ENCODE measurements around the gene P2RY2.

DNA sequence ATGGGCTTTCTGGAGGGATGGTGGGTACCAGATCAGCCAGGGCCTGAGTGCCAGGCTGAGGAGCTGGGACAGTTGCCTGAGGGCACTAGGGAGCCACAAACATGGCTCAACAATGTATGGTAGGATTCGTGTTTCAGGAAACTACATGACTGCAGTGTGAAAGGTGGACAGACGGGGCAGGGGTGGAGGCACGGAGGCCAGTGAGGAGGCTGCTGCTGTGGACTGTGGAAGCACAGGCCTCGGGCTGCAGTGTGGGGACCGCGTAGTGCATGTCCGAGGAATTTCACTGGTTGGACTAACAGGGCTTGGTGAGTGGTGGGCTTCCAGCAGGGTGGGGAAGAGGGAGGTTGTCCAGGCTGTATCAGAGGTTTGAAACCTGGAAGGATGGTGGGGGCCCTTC, 7.8 kb downstream of the P2RY2 start:
- TF ChIP-seq POLR2A (IDR thresholded peaks at IDR 0.05) = no peak
- TF ChIP-seq, protein P1, sequence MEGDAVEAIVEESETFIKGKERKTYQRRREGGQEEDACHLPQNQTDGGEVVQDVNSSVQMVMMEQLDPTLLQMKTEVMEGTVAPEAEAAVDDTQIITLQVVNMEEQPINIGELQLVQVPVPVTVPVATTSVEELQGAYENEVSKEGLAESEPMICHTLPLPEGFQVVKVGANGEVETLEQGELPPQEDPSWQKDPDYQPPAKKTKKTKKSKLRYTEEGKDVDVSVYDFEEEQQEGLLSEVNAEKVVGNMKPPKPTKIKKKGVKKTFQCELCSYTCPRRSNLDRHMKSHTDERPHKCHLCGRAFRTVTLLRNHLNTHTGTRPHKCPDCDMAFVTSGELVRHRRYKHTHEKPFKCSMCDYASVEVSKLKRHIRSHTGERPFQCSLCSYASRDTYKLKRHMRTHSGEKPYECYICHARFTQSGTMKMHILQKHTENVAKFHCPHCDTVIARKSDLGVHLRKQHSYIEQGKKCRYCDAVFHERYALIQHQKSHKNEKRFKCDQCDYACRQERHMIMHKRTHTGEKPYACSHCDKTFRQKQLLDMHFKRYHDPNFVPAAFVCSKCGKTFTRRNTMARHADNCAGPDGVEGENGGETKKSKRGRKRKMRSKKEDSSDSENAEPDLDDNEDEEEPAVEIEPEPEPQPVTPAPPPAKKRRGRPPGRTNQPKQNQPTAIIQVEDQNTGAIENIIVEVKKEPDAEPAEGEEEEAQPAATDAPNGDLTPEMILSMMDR (IDR thresholded peaks at IDR 0.05) = no peak
